Peyer's patch (tissue), 4 donors: ENCODE measurements around the gene TSPAN17. TPM values are rescaled to one million over a fixed set of nuclear protein-coding genes. Genes with fewer than 3 reads are reported as not detected.

Experiments
- DNase-seq, 3 donors: peaks; one replicate each; pipeline ENCODE4 v3.0.0-alpha.2; 2017 to 2019
- H3K27ac ChIP-seq, 4 donors: fragments of 200-600 bp; sonication (generic); one replicate each; pipeline ENCODE4 v1.5.1; 2016 to 2019
- H3K27me3 ChIP-seq, 2 donors: fragments of 200-600 bp; sonication (generic); one replicate each; pipeline ENCODE4 v1.5.1; 2019
- H3K36me3 ChIP-seq, 3 donors: fragments of 200-600 bp; sonication (generic); one replicate each; pipeline ENCODE4 v1.5.1; 2016 to 2019
- H3K4me1 ChIP-seq, 4 donors: fragments of 200-600 bp; sonication (generic); one replicate each; pipeline ENCODE4 v1.5.1; 2016 to 2019
- H3K4me3 ChIP-seq, 4 donors: fragments of 200-600 bp; sonication (generic); 1 replicate in 3 of 4; 2 replicates in 1 of 4; pipeline ENCODE4 v1.5.1; 2016 to 2019; ENCODE audit warnings: mild to moderate bottlenecking in 1 of 4
- H3K9me3 ChIP-seq, 4 donors: fragments of 200-600 bp; sonication (generic); one replicate each; pipeline ENCODE4 v1.5.1; 2016 to 2019; ENCODE audit warnings: mild to moderate bottlenecking in 1 of 4
- POLR2A ChIP-seq, 2 donors: fragments of 450-650 bp; IDR thresholded peaks; one replicate each; pipeline ENCODE4 v1.5.1; 2017; ENCODE audit warnings: antibody characterized with exemption in 2 of 2, mild to moderate bottlenecking in 2 of 2, moderate library complexity in 2 of 2
- total RNA-seq, 4 donors: library from RNA; depleted of rRNA; stranded (reverse); fragments of >200 nt; gene quantifications; one replicate each; pipeline ENCODE4 v1.1.0, GENCODE V29; 2016
- TF ChIP-seq, protein P1 (sequence below), 6 experiments: fragments of 450-650 bp in 4 of 6; fragments of 200-600 bp in 2 of 6; sonication (generic) in 1 of 6; IDR thresholded peaks; one replicate each; pipeline ENCODE4 v1.5.1; 2017 to 2019; ENCODE audit warnings: antibody characterized with exemption in 6 of 6, mild to moderate bottlenecking in 3 of 6, moderate library complexity in 1 of 6

Gene TSPAN17
- total RNA-seq, 4 donors from 2014 or later: 25.4 to 33.8 (median 28.7) TPM

DNA sequence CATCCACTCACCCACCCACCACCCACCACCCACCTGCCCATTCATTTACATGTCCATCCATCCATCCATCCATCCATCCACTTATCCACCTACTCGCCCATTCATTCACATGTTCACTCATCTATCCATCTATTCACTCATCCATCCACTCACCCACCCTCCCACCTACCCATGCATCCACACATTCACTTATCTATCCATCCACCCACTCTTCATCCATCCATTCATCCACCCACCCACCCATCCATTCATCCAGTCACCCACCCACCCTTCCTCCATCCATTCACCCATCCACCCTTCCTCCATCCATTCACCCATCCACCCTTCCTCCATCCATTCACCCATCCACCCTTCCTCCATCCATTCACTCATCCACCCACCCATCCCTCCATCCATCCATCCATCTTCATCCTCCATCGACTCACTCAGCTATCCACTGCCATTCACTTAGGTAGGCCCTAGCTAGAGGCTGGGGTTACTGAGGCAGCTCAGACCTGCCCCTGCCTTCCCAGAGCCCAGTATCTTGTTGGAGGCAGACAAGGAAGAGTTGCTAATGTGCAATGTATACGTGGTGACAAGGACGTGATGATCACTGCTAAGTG lies 12.7 kb downstream of the TSPAN17 start:
- no peak overlapping the region for H3K4me3 ChIP-seq
- TF ChIP-seq, protein P1, sequence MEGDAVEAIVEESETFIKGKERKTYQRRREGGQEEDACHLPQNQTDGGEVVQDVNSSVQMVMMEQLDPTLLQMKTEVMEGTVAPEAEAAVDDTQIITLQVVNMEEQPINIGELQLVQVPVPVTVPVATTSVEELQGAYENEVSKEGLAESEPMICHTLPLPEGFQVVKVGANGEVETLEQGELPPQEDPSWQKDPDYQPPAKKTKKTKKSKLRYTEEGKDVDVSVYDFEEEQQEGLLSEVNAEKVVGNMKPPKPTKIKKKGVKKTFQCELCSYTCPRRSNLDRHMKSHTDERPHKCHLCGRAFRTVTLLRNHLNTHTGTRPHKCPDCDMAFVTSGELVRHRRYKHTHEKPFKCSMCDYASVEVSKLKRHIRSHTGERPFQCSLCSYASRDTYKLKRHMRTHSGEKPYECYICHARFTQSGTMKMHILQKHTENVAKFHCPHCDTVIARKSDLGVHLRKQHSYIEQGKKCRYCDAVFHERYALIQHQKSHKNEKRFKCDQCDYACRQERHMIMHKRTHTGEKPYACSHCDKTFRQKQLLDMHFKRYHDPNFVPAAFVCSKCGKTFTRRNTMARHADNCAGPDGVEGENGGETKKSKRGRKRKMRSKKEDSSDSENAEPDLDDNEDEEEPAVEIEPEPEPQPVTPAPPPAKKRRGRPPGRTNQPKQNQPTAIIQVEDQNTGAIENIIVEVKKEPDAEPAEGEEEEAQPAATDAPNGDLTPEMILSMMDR (IDR thresholded peaks at IDR 0.05): no peak
- no peak for TF ChIP-seq POLR2A (IDR thresholded peaks at IDR 0.05)
- no peaks in the 10 kb centered on the region for H3K27me3 ChIP-seq
- H3K9me3 ChIP-seq: no peaks in the 10 kb centered on the region
- H3K36me3 ChIP-seq: peaks cover 0 to 9% (median 0%) of the 10 kb centered on the region in 3 donors
- no peak for DNase-seq
- H3K4me1 ChIP-seq: peaks cover 0 to 21% (median 15%) of the 10 kb centered on the region in 4 donors
- H3K27ac ChIP-seq: no peak overlapping the region

DNA sequence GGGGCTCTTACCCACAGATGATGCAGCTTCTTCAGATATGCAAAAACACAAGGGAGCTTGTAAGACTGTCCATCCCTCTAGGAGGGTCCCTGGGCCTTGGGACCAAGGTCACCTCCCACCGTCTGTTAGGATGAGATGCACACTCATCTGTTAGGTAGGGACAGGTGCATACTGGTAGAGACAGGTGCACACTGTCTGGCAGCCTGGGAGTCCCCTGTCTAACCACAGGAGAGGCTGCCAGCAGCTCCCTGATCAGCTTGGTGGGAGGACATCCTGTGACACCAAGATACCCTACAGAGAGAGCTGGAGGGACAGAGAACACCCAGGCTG lies 13.2 kb downstream of the TSPAN17 start:
- Histone ChIP-seq H3K9me3 (no peaks in the 10 kb centered on the region), H3K4me1 (peaks cover 0 to 21% (median 15%) of the 10 kb centered on the region in 4 donors), H3K27me3 (no peaks in the 10 kb centered on the region), H3K4me3 (no peak overlapping the region), H3K36me3 (peaks cover 0 to 9% (median 0%) of the 10 kb centered on the region in 3 donors), H3K27ac (no peak overlapping the region)
- DNase-seq: no peak
- TF ChIP-seq POLR2A (IDR thresholded peaks at IDR 0.05): no peak
- TF ChIP-seq, protein P1 (IDR thresholded peaks at IDR 0.05): no peak

DNA sequence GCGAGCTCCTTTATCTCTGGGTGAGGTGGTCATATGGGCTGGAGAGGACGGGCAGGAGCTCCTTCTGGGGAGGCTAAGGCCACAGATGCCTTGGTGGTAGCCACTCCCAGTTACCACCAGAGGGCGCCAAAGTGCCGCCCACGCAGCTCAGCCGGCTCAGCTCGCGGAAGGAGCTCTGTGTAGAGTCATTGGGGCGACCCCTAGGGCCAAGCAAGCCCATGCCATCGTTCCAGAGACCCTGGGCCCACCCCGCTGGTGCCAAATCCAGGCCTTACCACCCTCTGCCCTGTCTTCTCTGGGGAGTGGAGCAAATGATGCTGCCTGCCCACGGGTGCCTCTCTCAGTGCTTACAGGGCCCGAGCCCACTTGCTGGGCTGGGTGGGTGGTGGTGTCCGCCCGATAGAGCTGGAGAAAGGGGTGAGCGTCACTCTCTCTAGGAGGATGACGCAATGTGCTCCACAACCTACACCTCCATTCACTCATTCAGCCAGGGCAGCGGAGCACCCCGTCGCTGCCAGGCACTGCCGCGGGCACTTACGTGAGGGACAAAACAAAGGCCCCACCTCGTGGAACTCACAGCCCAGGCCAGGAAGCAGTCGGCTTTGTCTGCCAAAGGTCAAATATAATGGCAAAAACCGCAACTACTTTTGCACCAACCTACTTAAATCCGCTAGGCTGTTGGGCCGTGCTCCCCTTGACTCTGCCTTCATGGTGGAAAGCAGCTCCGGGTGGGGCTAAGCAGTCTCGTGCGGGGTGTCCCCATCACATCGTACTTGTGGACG lies 13.8 kb downstream of the TSPAN17 start:
- Histone ChIP-seq H3K27ac (no peak overlapping the region), H3K4me1 (peaks cover 0 to 21% (median 15%) of the 10 kb centered on the region in 4 donors), H3K36me3 (peaks cover 0 to 9% (median 0%) of the 10 kb centered on the region in 3 donors), H3K4me3 (no peak overlapping the region), H3K27me3 (no peaks in the 10 kb centered on the region), H3K9me3 (no peaks in the 10 kb centered on the region)
- peak in 1 of 2 donors; percentile 6 for TF ChIP-seq POLR2A (IDR thresholded peaks at IDR 0.05)
- TF ChIP-seq, protein P1 (IDR thresholded peaks at IDR 0.05): peak; percentile 78 to 98 (median 88)
- peak; percentile 59 to 88 (median 80) for DNase-seq

GRCh38 chr5:176661676-176662075 lies 14.4 kb downstream of the TSPAN17 start:
- no peak for DNase-seq
- H3K36me3 ChIP-seq: peaks cover 0 to 7% (median 0%) of the 10 kb centered on the region in 3 donors
- H3K4me3 ChIP-seq: no peak overlapping the region
- H3K9me3 ChIP-seq: no peaks in the 10 kb centered on the region
- peaks cover 0 to 21% (median 15%) of the 10 kb centered on the region in 4 donors for H3K4me1 ChIP-seq
- no peaks in the 10 kb centered on the region for H3K27me3 ChIP-seq
- no peak for TF ChIP-seq POLR2A (IDR thresholded peaks at IDR 0.05)
- TF ChIP-seq, protein P1 (IDR thresholded peaks at IDR 0.05): no peak
- no peak overlapping the region for H3K27ac ChIP-seq

DNA sequence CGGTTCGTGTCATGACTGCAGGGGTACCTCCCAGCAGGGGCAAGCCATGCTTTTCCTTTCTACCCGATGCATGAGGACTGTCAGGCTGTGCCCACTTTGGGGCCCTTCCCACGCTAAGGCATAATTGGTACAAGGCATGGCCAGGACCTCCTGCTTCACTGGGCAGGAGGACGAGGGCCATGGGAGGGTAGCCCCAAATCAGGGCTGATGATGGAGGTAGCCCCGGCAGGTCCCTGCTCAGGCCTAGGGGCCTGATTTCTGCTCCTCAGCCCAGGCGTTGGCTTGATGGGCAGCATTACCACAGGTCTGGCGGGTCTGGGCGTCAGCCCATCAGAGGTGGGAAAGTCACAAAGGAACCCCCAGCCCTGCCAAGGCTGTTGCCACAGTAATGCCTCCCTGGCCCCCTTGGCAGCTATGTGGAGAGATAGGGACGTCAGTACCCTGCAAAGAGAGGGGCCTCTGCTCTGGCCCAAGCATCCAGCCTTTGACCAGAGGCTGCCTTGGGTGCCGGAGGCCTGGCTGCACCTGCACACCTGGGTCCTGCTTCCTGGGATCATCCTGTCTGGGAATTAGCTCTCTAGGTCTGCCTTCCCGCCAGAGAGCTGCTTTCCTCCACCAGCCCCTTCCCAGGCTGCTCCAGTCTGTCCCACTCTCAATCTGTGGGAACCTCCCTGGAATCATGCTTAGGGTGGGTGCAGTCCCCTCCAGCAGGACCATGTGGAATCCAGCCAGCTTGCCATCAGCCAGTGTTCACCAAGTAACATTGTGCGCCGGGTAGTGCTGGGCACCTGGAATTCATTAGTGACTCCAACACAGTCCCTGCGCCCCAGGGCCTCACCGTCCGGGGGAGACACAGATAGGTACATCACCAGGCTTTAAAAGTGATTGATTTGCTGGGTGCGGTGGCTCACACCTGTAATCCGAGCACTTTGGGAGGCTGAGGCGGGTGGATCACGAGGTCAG lies 15.4 kb downstream of the TSPAN17 start:
- peaks cover 0 to 21% (median 15%) of the 10 kb centered on the region in 4 donors for H3K4me1 ChIP-seq
- H3K9me3 ChIP-seq: no peaks in the 10 kb centered on the region
- DNase-seq: no peak
- no peaks in the 10 kb centered on the region for H3K36me3 ChIP-seq
- H3K27me3 ChIP-seq: no peaks in the 10 kb centered on the region
- H3K4me3 ChIP-seq: no peak overlapping the region
- TF ChIP-seq, protein P1 (IDR thresholded peaks at IDR 0.05): no peak
- no peak for TF ChIP-seq POLR2A (IDR thresholded peaks at IDR 0.05)
- H3K27ac ChIP-seq: no peak overlapping the region
